ENCODE results near the gene TENT4B.

Gene TENT4B

GRCh38 chr16:50151322-50151721 is 1.8 kb upstream of the TENT4B start:
- no peak for TF ChIP-seq CTCF (IDR thresholded peaks at IDR 0.05; ENCODE audit: unreplicated experiment in 3 of 3)
- peaks cover 28% of the 10 kb centered on the region for H3K4me1 Mint-ChIP-seq
- H3K27me3 Mint-ChIP-seq (ENCODE audit: low read depth): peaks cover 3% of the 10 kb centered on the region
- H3K4me3 Mint-ChIP-seq: peak overlapping the region; percentile 93 to 95 (median 95)
- peak overlapping the region in 1 of 3 experiments; percentile 95 for H3K27ac Mint-ChIP-seq
- H3K36me3 Mint-ChIP-seq (ENCODE audit: low read depth): no peaks in the 10 kb centered on the region
- no peaks in the 10 kb centered on the region for H3K9me3 Mint-ChIP-seq

- no peaks in the 10 kb centered on the region for H3K9me3 Mint-ChIP-seq
- H3K27ac Mint-ChIP-seq: peak overlapping the region; percentile 95 to 98 (median 96)
- peaks cover 29% of the 10 kb centered on the region for H3K4me1 Mint-ChIP-seq
- peak overlapping the region; percentile 93 to 95 (median 95) for H3K4me3 Mint-ChIP-seq
- no peaks in the 10 kb centered on the region for H3K36me3 Mint-ChIP-seq (ENCODE audit: low read depth)
- H3K27me3 Mint-ChIP-seq (ENCODE audit: low read depth): peaks cover 3% of the 10 kb centered on the region
- TF ChIP-seq CTCF (IDR thresholded peaks at IDR 0.05; ENCODE audit: unreplicated experiment in 3 of 3): no peak
Measured at GRCh38 chr16:50151756-50152155, 1.4 kb upstream of the TENT4B start.

DNA sequence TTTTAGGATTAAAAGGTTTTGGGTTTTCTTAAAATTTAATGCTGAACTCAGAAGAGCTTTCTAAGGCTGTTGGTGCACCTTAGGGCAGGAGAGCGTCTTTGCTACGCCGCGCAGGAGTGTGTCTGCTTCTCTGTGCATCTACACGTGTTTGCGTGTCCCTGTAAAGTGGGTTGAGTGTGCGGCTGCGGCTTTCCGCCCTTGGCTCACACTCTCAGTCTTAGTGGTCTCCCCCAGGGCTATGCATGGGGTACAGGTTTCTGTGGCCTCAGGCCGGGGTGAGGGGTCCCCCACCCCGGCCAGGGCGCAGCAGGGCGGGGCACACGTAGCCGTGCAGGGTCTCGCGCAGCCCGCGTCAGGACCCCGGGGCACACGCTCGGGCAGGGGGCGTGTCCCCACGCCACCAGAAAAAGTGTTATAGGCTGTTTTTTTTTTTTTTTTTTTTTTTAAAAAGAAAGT is 727 bp upstream of the TENT4B start:
- Mint-ChIP-seq H3K4me1 (peaks cover 33% of the 10 kb centered on the region), H3K36me3 (ENCODE audit: low read depth) (peaks cover 3% of the 10 kb centered on the region)
- no peak for TF ChIP-seq CTCF (IDR thresholded peaks at IDR 0.05; ENCODE audit: unreplicated experiment in 3 of 3)

DNA sequence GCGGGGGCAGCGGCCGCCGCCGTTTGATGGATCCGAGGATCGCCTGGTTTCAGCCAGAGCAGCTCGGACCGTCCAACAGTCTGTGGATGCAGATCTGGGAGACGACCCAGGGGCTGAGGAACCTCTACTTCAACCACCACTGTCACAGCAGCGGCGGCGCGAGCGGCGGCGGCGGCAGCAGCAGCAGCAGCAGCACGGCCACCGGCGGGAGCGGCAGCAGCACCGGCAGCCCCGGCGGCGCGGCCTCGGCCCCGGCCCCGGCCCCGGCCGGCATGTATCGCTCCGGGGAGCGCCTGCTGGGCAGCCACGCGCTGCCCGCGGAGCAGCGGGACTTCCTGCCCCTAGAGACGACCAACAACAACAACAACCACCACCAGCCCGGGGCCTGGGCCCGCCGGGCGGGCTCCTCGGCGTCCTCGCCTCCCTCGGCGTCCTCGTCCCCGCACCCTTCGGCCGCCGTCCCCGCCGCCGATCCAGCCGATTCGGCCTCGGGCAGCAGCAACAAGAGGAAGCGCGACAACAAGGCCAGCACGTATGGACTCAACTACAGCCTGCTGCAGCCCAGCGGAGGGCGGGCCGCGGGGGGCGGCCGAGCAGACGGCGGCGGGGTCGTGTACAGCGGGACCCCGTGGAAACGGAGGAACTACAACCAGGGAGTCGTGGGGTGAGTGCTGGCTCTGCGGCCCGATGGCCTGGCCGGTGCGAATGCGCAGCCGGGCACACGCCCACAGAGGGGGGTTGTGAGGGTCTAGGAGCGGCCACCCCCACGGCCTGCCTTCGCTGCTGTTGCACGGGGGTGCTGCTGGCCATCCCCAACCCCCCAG is 702 bp downstream of the TENT4B start:
- peaks cover 38% of the 10 kb centered on the region for H3K4me1 Mint-ChIP-seq
- no peak for TF ChIP-seq CTCF (IDR thresholded peaks at IDR 0.05; ENCODE audit: unreplicated experiment in 3 of 3)
- peaks cover 4% of the 10 kb centered on the region for H3K36me3 Mint-ChIP-seq (ENCODE audit: low read depth)
- H3K27me3 Mint-ChIP-seq (ENCODE audit: low read depth): peaks cover 3% of the 10 kb centered on the region
- no peaks in the 10 kb centered on the region for H3K9me3 Mint-ChIP-seq
- H3K27ac Mint-ChIP-seq: peak overlapping the region in 2 of 3 experiments; percentile 50 to 84
- peak overlapping the region; percentile 82 to 86 (median 84) for H3K4me3 Mint-ChIP-seq

More for the DNA sequence above, 727 bp upstream of the TENT4B start:
- H3K27me3 Mint-ChIP-seq (ENCODE audit: low read depth): peaks cover 3% of the 10 kb centered on the region
- H3K27ac Mint-ChIP-seq: peak overlapping the region; percentile 95 to 98 (median 96)
- no peaks in the 10 kb centered on the region for H3K9me3 Mint-ChIP-seq
- peak overlapping the region; percentile 93 to 95 (median 95) for H3K4me3 Mint-ChIP-seq

DNA sequence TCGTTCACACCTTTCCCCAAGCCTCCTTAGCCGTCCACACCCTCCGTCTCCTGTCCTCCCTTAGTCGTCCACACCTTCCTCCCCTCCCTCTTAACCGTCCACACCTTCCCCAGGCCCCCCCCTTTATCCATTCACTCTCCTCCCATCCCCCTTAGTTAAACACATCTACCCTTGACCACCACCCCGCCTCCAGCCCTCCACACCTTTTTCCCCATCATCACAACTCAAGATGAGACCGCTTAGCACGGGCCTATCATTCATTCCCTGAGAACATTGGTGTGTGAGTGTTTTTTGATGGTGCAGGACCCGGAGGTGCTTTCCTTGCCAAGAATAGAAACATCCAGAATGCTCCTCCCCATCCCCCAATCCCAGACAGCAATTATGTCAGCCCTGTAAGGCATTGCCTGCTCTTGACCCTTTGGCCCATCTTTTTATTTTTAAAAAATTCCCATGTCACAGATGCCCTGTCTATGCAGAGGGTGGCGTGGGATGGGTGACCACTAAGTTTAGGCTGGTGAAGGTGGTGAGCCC is 1.4 kb downstream of the TENT4B start:
- Mint-ChIP-seq H3K4me1 (peaks cover 42% of the 10 kb centered on the region), H3K36me3 (ENCODE audit: low read depth) (peaks cover 8% of the 10 kb centered on the region)

More for the DNA sequence above, 1.4 kb downstream of the TENT4B start:
- Mint-ChIP-seq H3K9me3 (no peaks in the 10 kb centered on the region), H3K4me3 (peak overlapping the region; percentile 82 to 86 (median 84)), H3K27me3 (ENCODE audit: low read depth) (peaks cover 3% of the 10 kb centered on the region), H3K27ac (peak overlapping the region; percentile 45 to 84 (median 50))
- no peak for TF ChIP-seq CTCF (IDR thresholded peaks at IDR 0.05; ENCODE audit: unreplicated experiment in 3 of 3)
